Effector CD4-positive, alpha-beta T cell (primary cell): Measurements from ENCODE around the gene RGS7.
"Not testable (repeated sequence)": the region's sequence is repeated elsewhere in the genome, so short reads cannot be mapped to it uniquely, and the experiment has no call there.

Source experiments
- DNase-seq: peaks from one replicate; pipeline ENCODE4 v3.0.0-alpha.2; 2020

The RGS7 gene

DNA sequence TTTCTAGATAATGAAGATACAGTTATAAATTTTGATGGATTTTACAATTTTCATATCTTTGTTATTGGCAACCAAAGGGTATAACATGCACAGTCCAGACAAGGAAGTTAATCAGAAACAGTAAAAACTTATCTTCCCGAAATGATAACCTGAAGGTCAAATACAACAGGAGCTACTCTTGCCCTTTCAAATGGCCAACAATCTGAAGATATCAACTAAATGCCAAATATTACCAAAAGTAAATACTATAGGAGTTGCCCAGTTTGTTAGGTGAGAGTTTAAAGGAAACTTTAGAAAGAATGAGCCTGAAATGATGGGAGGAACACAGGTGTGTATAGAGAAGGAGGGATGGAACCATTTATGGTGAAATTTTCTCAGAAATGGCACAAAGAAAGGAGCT is 153.2 kb downstream of the RGS7 start:
- DNase-seq: no peak

DNA sequence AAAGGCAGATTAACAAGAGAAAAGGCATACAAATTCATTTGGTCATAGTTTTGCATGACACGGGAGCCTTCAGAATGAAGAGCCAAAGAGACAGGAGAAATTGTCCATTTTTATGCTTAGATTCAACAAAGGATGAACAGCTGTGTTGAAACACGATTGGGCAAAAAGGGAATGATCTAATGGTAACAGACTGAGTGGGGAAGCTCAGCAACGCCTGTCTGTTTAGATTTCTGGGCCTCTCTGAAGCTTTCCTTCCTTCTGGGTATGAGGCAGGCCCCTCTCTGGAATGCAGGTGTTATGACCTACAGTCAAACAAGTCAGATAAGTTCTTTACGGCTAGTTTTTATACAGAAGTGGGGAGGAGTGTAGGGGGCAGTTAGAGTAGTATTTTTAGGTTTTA is 154.6 kb downstream of the RGS7 start:
- no peak for DNase-seq

DNA sequence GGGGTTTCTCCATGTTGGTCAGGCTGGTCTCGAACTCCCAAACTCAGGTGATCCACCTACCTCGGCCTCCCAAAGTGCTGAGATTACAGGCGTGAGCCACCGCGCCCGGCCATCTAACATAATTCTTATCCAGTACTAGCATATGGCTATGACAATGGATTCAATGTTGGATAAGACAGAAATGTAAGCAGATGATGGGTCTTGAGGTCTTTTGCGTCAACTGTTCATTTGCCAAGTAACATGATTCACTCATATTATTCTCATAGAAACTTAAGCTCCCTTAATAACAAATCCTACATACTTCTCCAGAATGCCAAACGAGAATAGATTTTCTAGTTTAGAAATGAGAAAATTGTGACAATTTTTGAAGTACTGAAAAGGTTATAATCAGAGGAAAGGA is 170.3 kb downstream of the RGS7 start:
- DNase-seq: no peak

DNA sequence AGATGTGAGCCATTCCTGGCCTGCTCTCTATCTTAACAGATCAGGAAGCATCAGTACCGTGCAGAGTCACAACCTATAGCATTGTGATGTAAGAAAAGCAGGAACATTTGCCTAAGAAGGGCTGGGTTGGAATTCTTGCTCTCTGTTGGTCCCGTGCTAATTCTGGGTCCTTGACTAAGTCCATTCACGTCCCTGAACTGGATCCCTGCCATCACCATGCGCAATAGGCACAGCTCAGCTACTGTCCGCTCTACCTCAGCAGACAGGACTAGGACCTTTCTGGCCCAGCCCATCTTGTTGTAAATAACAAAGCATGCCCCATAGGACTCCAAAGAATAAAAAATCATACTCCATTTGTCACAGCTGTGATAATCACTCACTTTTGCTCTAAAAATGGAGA is 175.0 kb downstream of the RGS7 start:
- no peak for DNase-seq

DNA sequence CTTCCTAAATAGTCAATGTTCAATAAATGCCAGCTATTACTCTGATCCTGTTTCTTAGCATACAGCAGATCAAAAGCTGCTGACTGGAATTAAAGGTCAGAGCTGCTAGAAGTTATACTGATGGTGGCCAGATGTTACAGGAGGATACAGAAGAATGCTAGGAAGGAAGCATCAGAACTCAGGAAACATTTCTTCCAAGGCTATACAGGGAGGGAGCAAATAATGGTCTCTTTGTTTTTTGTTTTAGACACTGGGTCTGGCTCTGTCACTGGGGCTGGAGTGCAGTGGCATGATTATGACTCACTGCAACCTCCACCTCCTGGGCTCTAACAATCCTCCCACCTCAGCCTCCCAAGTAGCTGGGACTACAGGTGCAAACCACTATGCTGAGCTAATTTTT is 175.5 kb downstream of the RGS7 start:
- DNase-seq: no peak

DNA sequence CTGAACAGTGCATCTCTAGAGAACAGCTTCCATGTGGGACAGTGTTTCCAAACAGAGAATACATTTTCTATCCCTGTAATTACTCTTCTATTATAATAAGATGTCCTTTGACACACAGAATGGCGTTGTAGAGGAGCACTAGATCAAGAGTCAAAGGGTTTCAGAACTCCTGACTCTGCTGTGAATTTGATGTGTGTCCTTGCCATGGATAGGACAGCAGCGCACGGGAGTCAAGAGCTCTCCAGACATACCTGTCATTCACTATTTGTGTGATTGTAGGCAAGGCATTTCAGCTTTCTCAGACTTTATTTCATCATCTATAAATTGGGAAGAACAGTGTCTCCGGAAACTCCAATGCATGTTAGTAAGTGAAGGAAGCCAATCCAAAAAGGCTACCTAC is 176.4 kb downstream of the RGS7 start:
- no peak for DNase-seq

DNA sequence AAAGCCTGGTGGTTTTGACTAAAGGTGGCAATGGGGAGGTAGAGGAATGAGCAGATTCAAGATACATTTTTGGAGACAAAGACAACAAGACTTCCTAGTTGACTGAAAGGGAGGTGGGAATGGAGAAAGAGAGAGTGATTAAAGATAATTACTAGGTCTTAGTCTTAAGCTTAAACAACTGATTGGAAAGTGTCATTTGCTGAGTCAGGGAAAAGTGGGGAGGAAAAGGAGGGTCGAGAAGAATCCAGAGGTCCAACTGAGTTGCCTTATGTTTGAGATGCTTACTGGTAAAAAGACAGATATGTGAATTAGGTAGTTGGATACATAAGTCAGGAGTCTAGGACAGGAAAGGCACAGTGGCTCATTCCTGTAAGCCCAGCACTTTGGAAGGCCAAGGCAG is 179.3 kb downstream of the RGS7 start:
- no peak for DNase-seq

DNA sequence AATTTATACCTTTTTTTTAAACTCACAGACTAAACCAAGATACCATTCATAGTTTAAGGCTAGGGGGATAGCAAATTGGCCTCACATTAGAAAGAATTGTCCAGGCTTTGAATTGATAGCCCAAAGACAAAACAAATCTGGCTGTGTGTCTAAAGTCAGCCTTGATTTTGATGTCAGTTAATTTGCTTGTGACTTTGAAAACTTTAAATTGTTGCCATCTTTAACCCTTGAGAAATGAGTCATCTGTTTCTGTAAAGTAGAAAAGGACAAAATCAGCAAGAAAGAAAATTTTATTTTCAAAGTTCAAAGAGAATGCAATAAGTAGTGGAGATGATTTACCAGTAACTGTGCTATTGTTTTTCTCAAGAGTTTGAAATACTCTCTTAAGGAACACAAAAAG is 184.5 kb downstream of the RGS7 start:
- no peak for DNase-seq

DNA sequence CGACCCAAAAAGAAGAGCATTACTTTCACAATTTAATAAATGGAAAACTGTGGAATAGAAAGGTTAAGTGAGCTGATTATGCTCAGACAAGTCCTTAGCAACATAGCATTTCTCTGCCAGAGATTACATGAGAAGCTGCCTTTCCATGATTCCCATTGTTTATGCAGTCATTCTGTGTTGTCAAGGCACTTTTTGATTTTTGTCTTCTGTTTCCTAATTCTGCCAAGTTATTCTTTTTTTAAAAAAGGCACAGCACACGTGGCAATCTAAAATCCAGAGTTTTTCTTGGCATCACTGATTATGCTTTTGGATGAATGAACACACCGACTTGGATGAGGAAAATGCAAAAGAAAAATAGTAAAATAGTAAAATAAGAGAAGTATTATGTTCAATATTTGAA is 185.0 kb downstream of the RGS7 start:
- no peak for DNase-seq

DNA sequence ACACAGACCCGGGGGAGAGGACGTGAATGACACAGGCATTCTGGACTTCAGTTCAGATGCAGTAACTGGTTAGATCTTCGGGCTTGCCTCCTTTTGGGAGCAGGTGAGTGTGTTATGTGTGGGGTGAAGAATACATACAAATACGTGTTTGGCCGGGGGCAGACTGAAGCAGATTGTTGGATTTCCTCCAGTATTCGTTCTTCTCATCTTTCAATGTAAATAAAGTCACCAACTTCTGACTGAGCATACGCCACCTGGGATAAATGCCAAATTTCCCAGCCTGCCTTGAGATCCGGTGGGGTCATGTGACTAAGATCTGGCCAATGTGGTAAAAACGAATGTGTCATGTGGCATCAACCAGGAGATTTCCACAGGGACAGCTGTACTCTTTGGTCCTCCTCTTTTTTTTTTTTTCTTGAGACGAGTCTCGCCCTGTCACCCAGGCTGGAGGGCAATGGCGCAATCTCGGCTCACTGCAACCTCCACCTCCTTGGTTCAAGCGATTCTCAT is 189.8 kb downstream of the RGS7 start:
- DNase-seq: no peak

DNA sequence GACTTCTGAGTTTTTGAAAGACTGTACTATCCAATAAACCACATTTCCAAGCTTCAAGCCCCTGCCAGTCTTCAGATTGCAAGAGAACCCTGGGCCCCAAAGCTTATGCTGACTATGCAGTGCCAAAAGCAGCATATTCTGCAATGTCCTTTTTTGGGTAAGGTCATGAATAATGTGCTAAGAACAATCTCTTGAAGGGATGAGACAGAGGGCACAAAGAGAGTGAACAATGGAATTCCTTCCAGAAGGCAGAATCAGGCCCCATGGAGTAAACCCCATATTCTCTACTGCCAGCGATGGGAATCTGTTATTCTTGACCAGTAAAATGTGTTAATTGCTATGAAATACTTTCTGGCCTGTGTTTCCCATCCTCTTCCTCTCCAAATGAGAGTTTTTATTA is 190.4 kb downstream of the RGS7 start:
- no peak for DNase-seq

DNA sequence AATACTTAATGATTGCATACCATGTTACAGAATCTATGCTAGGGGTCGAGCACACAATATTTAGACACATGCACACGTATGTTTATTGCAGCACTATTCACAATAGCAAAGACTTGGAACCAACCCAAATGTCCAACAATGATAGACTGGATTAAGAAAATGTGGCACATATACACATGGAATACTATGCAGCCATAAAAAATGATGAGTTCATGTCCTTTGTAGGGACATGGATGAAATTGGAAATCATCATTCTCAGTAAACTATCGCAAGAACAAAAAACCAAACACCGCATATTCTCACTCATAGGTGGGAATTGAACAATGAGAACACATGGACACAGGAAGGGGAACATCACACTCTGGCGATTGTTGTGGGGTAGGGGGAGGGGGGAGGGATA is 191.7 kb downstream of the RGS7 start:
- not testable (repeated sequence) for DNase-seq

DNA sequence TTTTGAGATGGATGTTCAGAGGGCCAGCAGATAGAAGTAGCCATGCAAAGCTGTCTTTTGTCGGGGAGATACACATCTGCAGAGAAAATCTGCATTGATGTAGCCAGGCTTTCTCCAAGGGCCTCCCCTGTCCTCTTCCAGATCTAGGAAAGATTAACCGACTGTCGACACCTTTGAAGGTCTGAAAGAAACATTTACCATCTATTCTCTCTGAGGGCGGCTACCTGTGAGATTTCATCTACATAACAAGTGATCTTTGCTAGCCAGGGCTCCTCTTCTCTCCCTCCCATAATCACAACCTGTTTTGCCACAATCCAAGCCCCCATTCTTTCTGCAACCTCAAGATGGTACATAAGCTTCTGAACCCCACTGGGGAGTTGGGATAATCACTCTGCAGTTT is 193.6 kb downstream of the RGS7 start:
- no peak for DNase-seq

DNA sequence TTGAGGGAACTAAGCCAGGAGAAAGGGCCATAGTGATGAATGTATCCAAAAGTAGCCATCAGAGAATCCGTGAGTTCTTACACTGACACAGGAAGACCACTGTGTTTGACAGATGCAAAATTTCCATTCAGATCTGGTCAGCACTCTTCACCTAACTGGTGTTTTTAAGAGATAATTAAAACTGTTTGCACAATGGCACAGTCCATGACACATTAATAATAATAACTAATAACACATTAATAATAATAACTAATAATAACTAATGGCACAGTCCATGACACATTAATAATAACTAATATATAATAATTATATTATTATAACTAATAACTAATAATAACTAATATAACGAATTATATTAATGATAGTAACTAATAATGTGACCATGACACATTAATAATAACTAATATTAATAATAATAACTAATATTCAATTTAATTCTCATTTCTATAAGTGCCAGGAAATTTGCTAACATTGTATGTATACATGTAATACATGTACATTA is 195.8 kb downstream of the RGS7 start:
- DNase-seq: no peak

DNA sequence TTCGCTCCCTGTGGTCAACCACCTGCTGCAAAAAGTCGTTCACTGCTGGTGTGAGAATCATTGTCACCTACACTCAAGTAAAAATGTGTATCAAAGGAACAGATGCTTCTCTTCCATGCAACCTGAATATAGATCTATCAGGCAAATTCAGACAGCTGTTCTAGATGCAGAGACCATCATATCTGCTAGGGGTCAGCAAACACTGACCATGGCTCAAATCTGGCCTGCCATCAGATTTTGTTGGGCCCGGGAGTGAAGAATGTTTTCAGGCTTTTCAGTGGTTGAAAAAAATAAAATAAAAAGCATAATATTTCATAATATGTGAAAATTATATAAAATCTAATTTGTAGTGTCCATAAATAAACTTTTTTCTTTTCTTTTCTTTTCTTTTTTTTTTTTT is 199.6 kb downstream of the RGS7 start:
- no peak for DNase-seq

DNA sequence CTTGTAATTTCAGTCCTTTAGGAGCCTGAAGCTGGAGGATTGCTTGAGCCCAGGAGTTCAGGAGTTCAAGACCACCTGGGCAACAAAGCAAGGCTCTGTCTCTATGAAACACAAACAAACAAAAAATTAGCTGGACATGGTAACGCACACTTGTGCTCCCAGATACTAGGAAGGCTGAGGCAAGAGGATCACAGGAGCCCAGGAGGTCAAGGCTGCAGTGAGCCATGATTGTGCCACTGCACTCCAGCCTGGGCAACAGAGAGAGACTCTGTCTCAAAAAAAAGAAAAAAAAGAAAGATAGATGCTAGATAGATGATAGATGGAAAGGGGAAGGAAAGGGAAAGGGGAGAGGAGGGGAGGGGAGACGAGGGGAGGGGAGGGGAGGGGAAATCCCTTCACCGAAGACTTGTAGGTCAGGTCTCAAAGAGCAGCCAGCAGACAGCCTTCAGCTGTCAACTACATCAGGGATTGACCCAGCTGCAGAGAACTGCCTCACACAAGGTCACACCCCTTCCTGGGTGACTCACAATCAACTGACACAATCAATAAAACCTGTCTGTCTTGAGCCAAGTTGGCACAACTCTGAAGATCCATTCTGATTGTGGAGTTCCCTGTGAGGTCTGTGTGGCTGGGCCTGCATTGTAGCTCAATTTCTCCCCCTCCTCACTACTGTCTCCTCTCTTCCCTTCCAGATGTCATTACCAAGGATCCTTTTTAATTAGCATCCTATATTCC is 200.6 kb downstream of the RGS7 start:
- DNase-seq: no peak

DNA sequence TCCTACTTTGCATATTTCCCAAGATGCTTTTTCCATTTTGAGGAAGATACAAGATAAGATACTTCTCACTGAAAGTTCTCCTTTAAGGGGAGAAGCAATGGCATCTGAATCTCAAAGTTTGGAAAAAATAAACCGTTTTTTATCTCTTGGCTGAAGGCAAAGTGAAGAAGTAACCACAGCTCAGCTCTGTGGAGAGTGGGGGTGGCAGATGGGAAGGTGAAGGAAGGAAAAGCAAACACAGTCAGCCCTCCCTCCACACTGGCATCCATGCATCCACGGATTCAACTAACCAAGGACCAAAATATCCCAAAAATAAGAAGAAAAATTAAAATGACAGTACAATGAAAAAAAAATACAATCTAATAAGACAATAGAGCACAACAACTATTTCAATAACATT is 211.1 kb downstream of the RGS7 start:
- DNase-seq: no peak

DNA sequence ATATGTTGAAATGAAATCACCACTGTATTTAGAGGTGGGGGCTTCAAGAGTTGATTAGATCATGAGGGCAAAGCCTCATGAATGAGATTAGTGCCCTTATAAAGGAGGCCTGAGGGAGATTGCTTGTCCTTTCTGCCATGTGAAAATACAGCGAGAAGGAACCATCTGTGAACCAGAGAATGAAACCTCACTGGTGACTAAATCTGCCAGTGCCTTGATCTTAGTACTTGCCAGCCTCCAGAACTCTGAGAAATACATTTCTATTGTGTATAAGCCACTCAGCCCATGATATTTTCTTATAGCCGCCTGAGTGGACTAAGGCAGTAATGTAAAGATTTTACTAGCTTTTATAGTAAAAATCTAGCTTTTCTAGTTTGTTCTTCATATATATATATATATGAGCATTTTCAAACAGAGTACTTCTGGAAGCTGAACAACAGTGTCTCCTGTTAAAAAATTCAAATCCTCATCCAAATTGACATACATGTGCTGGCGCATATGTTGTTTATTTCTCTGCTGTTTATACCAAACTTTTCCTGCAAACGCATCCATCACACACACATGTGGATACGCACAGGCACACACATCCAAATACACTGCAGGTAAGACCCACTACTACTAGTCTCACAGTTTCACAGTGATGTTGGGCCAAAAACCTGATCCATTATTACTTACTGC is 213.1 kb downstream of the RGS7 start:
- DNase-seq: no peak

DNA sequence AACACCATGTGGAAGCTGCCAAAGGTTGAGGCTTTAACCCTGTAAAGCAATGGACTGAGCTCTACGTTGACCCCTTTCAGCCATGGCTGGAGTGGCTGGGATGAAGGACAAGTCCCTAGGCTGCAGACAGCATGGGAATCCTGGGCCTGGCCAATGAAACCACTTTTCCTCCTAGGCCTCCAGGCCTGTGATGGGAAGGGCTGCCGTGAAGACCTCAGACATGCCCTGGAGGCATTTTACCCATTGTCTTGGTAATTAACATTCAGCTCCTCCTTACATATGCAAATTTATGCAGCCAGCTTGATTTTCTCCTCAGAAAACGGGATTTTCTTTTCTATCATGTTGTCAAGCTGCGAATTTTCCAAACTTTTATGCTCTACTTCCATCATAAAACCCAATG is 214.5 kb downstream of the RGS7 start:
- DNase-seq: no peak

DNA sequence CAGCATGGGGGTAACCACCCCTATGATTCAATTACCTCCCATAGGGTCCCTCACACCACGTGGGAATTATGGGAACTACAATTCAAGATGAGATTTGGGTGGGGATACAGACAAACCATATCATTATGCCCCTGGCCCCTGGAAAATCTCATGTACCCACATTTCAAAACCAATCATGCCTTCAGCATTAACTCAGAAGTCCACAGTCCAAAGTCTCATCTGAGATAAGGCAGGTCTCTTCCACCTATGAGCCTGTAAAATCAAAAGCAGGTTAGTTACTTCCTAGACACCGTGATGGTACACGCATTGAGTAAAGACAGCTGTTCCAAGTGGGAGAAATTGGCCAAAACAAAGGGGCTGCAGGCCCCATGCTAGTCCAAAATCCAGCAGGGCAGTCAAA is 215.4 kb downstream of the RGS7 start:
- not testable (repeated sequence) for DNase-seq

DNA sequence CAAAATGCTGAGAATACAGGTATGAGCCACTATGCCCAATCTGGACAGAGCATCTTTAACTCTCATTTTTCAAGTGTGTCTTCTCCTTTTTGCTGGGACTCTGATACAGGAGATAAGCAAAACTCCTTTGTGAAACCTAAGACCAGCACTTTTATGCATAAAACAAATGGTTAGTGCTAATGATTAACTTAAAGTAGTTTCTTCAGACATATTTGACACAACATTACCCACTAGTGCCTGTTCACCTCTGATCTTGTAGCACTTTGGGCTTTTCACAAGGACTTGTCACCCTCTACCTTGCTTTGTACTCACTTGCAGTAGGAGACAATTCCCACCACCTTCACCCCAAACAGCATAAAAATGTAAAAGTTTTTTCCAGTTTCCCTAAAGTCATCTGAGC is 216.3 kb downstream of the RGS7 start:
- DNase-seq: no peak

DNA sequence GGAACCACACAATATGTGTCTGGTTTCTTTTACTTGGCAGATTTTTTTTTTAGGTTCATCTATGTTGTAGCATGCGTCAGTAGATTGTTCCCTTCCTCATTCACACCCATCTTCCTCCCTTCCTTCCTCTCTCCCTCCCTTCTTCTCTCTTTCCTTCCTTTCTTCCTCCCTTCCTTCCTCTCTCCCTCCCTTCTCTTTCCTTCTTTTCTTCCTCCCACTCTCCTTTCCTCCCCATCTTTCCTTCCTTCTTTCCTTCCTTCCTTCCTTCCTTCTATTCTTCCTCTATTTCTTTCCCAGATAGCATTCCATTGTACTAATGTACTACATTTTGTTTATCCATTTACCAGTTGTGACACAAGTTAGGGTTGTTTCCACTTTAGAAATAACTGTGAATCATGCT is 218.0 kb downstream of the RGS7 start:
- DNase-seq: no peak

DNA sequence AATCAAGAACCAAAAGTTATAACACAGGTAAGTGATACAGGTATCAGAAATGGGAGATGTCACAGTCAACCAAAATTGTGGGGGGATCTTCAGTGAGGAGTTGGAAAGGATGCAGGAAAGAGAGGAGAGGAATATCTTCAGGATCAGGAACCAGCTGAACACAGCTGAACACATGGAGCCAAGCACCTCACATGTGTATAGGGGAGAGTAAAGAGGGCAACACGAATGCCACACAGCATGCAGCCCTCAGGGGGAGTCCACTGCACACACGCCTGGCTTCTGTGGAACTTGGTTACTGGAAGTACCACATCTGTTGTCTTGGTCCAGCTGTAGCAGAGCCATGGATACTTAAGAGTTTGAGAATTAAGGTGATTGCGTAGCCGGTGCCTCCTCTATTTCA is 218.8 kb downstream of the RGS7 start:
- DNase-seq: no peak

DNA sequence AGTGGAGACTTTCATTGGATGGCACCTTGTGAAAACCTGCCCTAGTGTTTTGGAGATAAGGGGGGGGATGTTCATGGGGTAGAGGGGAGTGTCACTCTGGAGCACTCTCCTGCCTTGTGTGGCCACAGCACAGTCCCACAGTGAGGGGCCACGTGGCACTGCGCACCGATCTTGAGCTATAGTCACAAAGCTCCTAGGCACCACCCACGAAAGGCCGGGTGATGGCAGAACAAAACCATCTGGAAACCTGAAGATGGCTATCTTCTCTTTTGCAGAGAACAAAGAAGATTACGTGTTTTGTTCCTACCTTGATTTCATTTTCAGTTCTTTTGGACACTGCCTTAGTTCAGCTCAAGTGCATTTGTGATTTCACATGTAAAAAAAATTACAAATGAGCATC is 220.6 kb downstream of the RGS7 start:
- DNase-seq: no peak
